Prostate gland (tissue), 2 donors: ENCODE results near the gene DDI2.

Source experiments
- POLR2A ChIP-seq: fragments of 450-650 bp; IDR thresholded peaks from one replicate; pipeline ENCODE4 v1.6.1; 2016; ENCODE audit warnings: antibody characterized with exemption, mild to moderate bottlenecking
- POLR2AphosphoS5 ChIP-seq: sonication (generic); formaldehyde crosslinking; IDR thresholded peaks from one replicate; pipeline ENCODE4 v1.6.1; 2017; ENCODE audit warnings: antibody characterized with exemption
- TF ChIP-seq, protein P1 (sequence below), 4 experiments: fragments of 200-600 bp in 2 of 4; fragments of 450-650 bp in 2 of 4; sonication (generic) in 2 of 4; IDR thresholded peaks; 1 replicate in 3 of 4; 2 replicates in 1 of 4; pipeline ENCODE4 v1.5.1; 2016 to 2019; ENCODE audit warnings: antibody characterized with exemption in 4 of 4, mild to moderate bottlenecking in 2 of 4, moderate library complexity in 2 of 4

- TF ChIP-seq, protein P1, sequence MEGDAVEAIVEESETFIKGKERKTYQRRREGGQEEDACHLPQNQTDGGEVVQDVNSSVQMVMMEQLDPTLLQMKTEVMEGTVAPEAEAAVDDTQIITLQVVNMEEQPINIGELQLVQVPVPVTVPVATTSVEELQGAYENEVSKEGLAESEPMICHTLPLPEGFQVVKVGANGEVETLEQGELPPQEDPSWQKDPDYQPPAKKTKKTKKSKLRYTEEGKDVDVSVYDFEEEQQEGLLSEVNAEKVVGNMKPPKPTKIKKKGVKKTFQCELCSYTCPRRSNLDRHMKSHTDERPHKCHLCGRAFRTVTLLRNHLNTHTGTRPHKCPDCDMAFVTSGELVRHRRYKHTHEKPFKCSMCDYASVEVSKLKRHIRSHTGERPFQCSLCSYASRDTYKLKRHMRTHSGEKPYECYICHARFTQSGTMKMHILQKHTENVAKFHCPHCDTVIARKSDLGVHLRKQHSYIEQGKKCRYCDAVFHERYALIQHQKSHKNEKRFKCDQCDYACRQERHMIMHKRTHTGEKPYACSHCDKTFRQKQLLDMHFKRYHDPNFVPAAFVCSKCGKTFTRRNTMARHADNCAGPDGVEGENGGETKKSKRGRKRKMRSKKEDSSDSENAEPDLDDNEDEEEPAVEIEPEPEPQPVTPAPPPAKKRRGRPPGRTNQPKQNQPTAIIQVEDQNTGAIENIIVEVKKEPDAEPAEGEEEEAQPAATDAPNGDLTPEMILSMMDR (IDR thresholded peaks at IDR 0.05) = no peak
- no peak for TF ChIP-seq POLR2AphosphoS5
- no peak for TF ChIP-seq POLR2A
These were observed 11.6 kb upstream of the DDI2 start for GRCh38 chr1:15605398-15606383.
